ENCODE results near the gene SORCS1.

SORCS1 gene

GRCh38 chr10:106768204-106768603, 396.3 kb downstream of the SORCS1 start:
- no peak overlapping the region for H2AFZ ChIP-seq (ENCODE audit: low read depth, low read length)
- H3K9me3 ChIP-seq (ENCODE audit: low read length): no peaks in the 10 kb centered on the region
- H3K4me3 ChIP-seq (ENCODE audit: low read length): no peak overlapping the region
- no peaks in the 10 kb centered on the region for H3K27me3 ChIP-seq (ENCODE audit: insufficient read depth, low read length)
- H3K36me3 ChIP-seq (ENCODE audit: insufficient read depth, low read length): no peaks in the 10 kb centered on the region
- H3K4me1 ChIP-seq (ENCODE audit: insufficient read depth, low read length): no peaks in the 10 kb centered on the region

- Histone ChIP-seq H3K4me3 (ENCODE audit: low read length) (no peak overlapping the region), H3K4me1 (ENCODE audit: insufficient read depth, low read length) (no peaks in the 10 kb centered on the region), H3K9me3 (ENCODE audit: low read length) (no peaks in the 10 kb centered on the region), H3K36me3 (ENCODE audit: insufficient read depth, low read length) (no peaks in the 10 kb centered on the region), H3K27me3 (ENCODE audit: insufficient read depth, low read length) (no peaks in the 10 kb centered on the region), H2AFZ (ENCODE audit: low read depth, low read length) (no peak overlapping the region)
Observed at GRCh38 chr10:106765928-106766327, 398.6 kb downstream of the SORCS1 start.

GRCh38 chr10:106765241-106765754, 399.2 kb downstream of the SORCS1 start:
- Histone ChIP-seq H3K9me3 (ENCODE audit: low read length) (no peaks in the 10 kb centered on the region), H3K27me3 (ENCODE audit: insufficient read depth, low read length) (no peaks in the 10 kb centered on the region), H3K4me1 (ENCODE audit: insufficient read depth, low read length) (no peaks in the 10 kb centered on the region), H3K4me3 (ENCODE audit: low read length) (no peak overlapping the region), H3K36me3 (ENCODE audit: insufficient read depth, low read length) (no peaks in the 10 kb centered on the region), H2AFZ (ENCODE audit: low read depth, low read length) (no peak overlapping the region)

GRCh38 chr10:106764360-106764759, 400.1 kb downstream of the SORCS1 start:
- Histone ChIP-seq H3K36me3 (ENCODE audit: insufficient read depth, low read length) (no peaks in the 10 kb centered on the region), H2AFZ (ENCODE audit: low read depth, low read length) (no peak overlapping the region), H3K9me3 (ENCODE audit: low read length) (no peaks in the 10 kb centered on the region), H3K4me3 (ENCODE audit: low read length) (no peak overlapping the region), H3K4me1 (ENCODE audit: insufficient read depth, low read length) (no peaks in the 10 kb centered on the region), H3K27me3 (ENCODE audit: insufficient read depth, low read length) (no peaks in the 10 kb centered on the region)

- H3K27me3 ChIP-seq (ENCODE audit: insufficient read depth, low read length): no peaks in the 10 kb centered on the region
- no peaks in the 10 kb centered on the region for H3K4me1 ChIP-seq (ENCODE audit: insufficient read depth, low read length)
- H3K36me3 ChIP-seq (ENCODE audit: insufficient read depth, low read length): no peaks in the 10 kb centered on the region
- no peaks in the 10 kb centered on the region for H3K9me3 ChIP-seq (ENCODE audit: low read length)
- H2AFZ ChIP-seq (ENCODE audit: low read depth, low read length): no peak overlapping the region
- H3K4me3 ChIP-seq (ENCODE audit: low read length): no peak overlapping the region
Observed at GRCh38 chr10:106761906-106762305, 402.6 kb downstream of the SORCS1 start.

GRCh38 chr10:106757521-106757920, 407.0 kb downstream of the SORCS1 start:
- no peak overlapping the region for H3K4me3 ChIP-seq (ENCODE audit: low read length)
- no peaks in the 10 kb centered on the region for H3K36me3 ChIP-seq (ENCODE audit: insufficient read depth, low read length)
- H3K27me3 ChIP-seq (ENCODE audit: insufficient read depth, low read length): no peaks in the 10 kb centered on the region
- no peaks in the 10 kb centered on the region for H3K9me3 ChIP-seq (ENCODE audit: low read length)
- no peaks in the 10 kb centered on the region for H3K4me1 ChIP-seq (ENCODE audit: insufficient read depth, low read length)
- no peak overlapping the region for H2AFZ ChIP-seq (ENCODE audit: low read depth, low read length)

- H3K4me1 ChIP-seq (ENCODE audit: insufficient read depth, low read length): no peaks in the 10 kb centered on the region
- H3K27me3 ChIP-seq (ENCODE audit: insufficient read depth, low read length): no peaks in the 10 kb centered on the region
- no peak overlapping the region for H3K4me3 ChIP-seq (ENCODE audit: low read length)
- H2AFZ ChIP-seq (ENCODE audit: low read depth, low read length): no peak overlapping the region
- no peaks in the 10 kb centered on the region for H3K9me3 ChIP-seq (ENCODE audit: low read length)
- H3K36me3 ChIP-seq (ENCODE audit: insufficient read depth, low read length): no peaks in the 10 kb centered on the region
Observed at GRCh38 chr10:106751091-106751490, 413.4 kb downstream of the SORCS1 start.

- H2AFZ ChIP-seq (ENCODE audit: low read depth, low read length): no peak overlapping the region
- no peaks in the 10 kb centered on the region for H3K36me3 ChIP-seq (ENCODE audit: insufficient read depth, low read length)
- H3K9me3 ChIP-seq (ENCODE audit: low read length): no peaks in the 10 kb centered on the region
- no peak overlapping the region for H3K4me3 ChIP-seq (ENCODE audit: low read length)
- H3K27me3 ChIP-seq (ENCODE audit: insufficient read depth, low read length): no peaks in the 10 kb centered on the region
- H3K4me1 ChIP-seq (ENCODE audit: insufficient read depth, low read length): no peaks in the 10 kb centered on the region
Observed at GRCh38 chr10:106746868-106747267, 417.6 kb downstream of the SORCS1 start.

- no peak overlapping the region for H2AFZ ChIP-seq (ENCODE audit: low read depth, low read length)
- no peaks in the 10 kb centered on the region for H3K27me3 ChIP-seq (ENCODE audit: insufficient read depth, low read length)
- H3K4me1 ChIP-seq (ENCODE audit: insufficient read depth, low read length): no peaks in the 10 kb centered on the region
- H3K9me3 ChIP-seq (ENCODE audit: low read length): no peaks in the 10 kb centered on the region
- no peak overlapping the region for H3K4me3 ChIP-seq (ENCODE audit: low read length)
- no peaks in the 10 kb centered on the region for H3K36me3 ChIP-seq (ENCODE audit: insufficient read depth, low read length)
Observed at GRCh38 chr10:106741006-106741530, 423.4 kb downstream of the SORCS1 start.

GRCh38 chr10:106740071-106740470, 424.4 kb downstream of the SORCS1 start:
- no peak overlapping the region for H2AFZ ChIP-seq (ENCODE audit: low read depth, low read length)
- H3K36me3 ChIP-seq (ENCODE audit: insufficient read depth, low read length): no peaks in the 10 kb centered on the region
- H3K4me1 ChIP-seq (ENCODE audit: insufficient read depth, low read length): no peaks in the 10 kb centered on the region
- H3K27me3 ChIP-seq (ENCODE audit: insufficient read depth, low read length): no peaks in the 10 kb centered on the region
- no peak overlapping the region for H3K4me3 ChIP-seq (ENCODE audit: low read length)
- H3K9me3 ChIP-seq (ENCODE audit: low read length): no peaks in the 10 kb centered on the region

- H3K36me3 ChIP-seq (ENCODE audit: insufficient read depth, low read length): no peaks in the 10 kb centered on the region
- no peak overlapping the region for H2AFZ ChIP-seq (ENCODE audit: low read depth, low read length)
- no peak overlapping the region for H3K4me3 ChIP-seq (ENCODE audit: low read length)
- H3K27me3 ChIP-seq (ENCODE audit: insufficient read depth, low read length): no peaks in the 10 kb centered on the region
- no peaks in the 10 kb centered on the region for H3K9me3 ChIP-seq (ENCODE audit: low read length)
- no peaks in the 10 kb centered on the region for H3K4me1 ChIP-seq (ENCODE audit: insufficient read depth, low read length)
Observed at GRCh38 chr10:106734220-106734619, 430.3 kb downstream of the SORCS1 start.

GRCh38 chr10:106728232-106728631, 436.3 kb downstream of the SORCS1 start:
- Histone ChIP-seq H3K27me3 (ENCODE audit: insufficient read depth, low read length) (no peaks in the 10 kb centered on the region), H3K4me1 (ENCODE audit: insufficient read depth, low read length) (no peaks in the 10 kb centered on the region), H2AFZ (ENCODE audit: low read depth, low read length) (no peak overlapping the region), H3K4me3 (ENCODE audit: low read length) (no peak overlapping the region), H3K9me3 (ENCODE audit: low read length) (no peaks in the 10 kb centered on the region), H3K36me3 (ENCODE audit: insufficient read depth, low read length) (no peaks in the 10 kb centered on the region)

GRCh38 chr10:106727170-106727569, 437.3 kb downstream of the SORCS1 start:
- Histone ChIP-seq H3K9me3 (ENCODE audit: low read length) (no peaks in the 10 kb centered on the region), H3K4me1 (ENCODE audit: insufficient read depth, low read length) (no peaks in the 10 kb centered on the region), H2AFZ (ENCODE audit: low read depth, low read length) (no peak overlapping the region), H3K4me3 (ENCODE audit: low read length) (no peak overlapping the region), H3K27me3 (ENCODE audit: insufficient read depth, low read length) (no peaks in the 10 kb centered on the region), H3K36me3 (ENCODE audit: insufficient read depth, low read length) (no peaks in the 10 kb centered on the region)

- H3K36me3 ChIP-seq (ENCODE audit: insufficient read depth, low read length): no peaks in the 10 kb centered on the region
- no peaks in the 10 kb centered on the region for H3K9me3 ChIP-seq (ENCODE audit: low read length)
- H3K4me3 ChIP-seq (ENCODE audit: low read length): no peak overlapping the region
- no peak overlapping the region for H2AFZ ChIP-seq (ENCODE audit: low read depth, low read length)
- no peaks in the 10 kb centered on the region for H3K4me1 ChIP-seq (ENCODE audit: insufficient read depth, low read length)
- H3K27me3 ChIP-seq (ENCODE audit: insufficient read depth, low read length): no peaks in the 10 kb centered on the region
Observed at GRCh38 chr10:106722524-106722923, 442.0 kb downstream of the SORCS1 start.
